Nephron progenitor cell (in vitro differentiated cells): ENCODE measurements around the gene LDLRAD4.

Experiments used
- DNase-seq: peaks from one replicate; pipeline ENCODE4 v3.0.0; 2021
- H3K27ac Mint-ChIP-seq: 2 replicates; pipeline ENCODE4 v1.8.0; 2021; ENCODE audit warnings: mild to moderate bottlenecking, moderate library complexity, mixed read lengths
- H3K27me3 Mint-ChIP-seq: 2 replicates; pipeline ENCODE4 v1.8.0; 2021; ENCODE audit warnings: mild to moderate bottlenecking, low read depth, mixed read lengths; ENCODE audit not compliant: poor library complexity
- H3K36me3 Mint-ChIP-seq: 2 replicates; pipeline ENCODE4 v1.8.0; 2021; ENCODE audit warnings: low read depth, mixed read lengths
- H3K4me1 Mint-ChIP-seq: 2 replicates; pipeline ENCODE4 v1.8.0; 2021; ENCODE audit warnings: mixed read lengths
- H3K4me3 Mint-ChIP-seq: 2 replicates; pipeline ENCODE4 v1.8.0; 2021; ENCODE audit warnings: mild to moderate bottlenecking, moderate library complexity, mixed read lengths
- H3K9me3 Mint-ChIP-seq: 2 replicates; pipeline ENCODE4 v1.8.0; 2021; ENCODE audit warnings: mild to moderate bottlenecking, moderate library complexity, mixed read lengths
- CTCF ChIP-seq: fragments of 200-600 bp; sonication (generic); IDR thresholded peaks from 2 replicates; pipeline ENCODE4 v1.5.0; 2021; ENCODE audit warnings: antibody characterized with exemption

LDLRAD4 gene

GRCh38 chr18:13629841-13630715, 411.5 kb downstream of the LDLRAD4 start:
- DNase-seq = peak; percentile 63
- TF ChIP-seq CTCF = peak; percentile 80
- H3K4me1 Mint-ChIP-seq = peaks cover 6% of the 10 kb centered on the region
- H3K9me3 Mint-ChIP-seq = peaks cover 4% of the 10 kb centered on the region
- H3K27me3 Mint-ChIP-seq = peaks cover 20% of the 10 kb centered on the region
- H3K27ac Mint-ChIP-seq = no peak overlapping the region
- H3K4me3 Mint-ChIP-seq = no peak overlapping the region
- no peaks in the 10 kb centered on the region for H3K36me3 Mint-ChIP-seq

- no peak overlapping the region for H3K27ac Mint-ChIP-seq
- H3K9me3 Mint-ChIP-seq = peaks cover 4% of the 10 kb centered on the region
- DNase-seq = no peak
- no peak overlapping the region for H3K4me3 Mint-ChIP-seq
- peaks cover 6% of the 10 kb centered on the region for H3K4me1 Mint-ChIP-seq
- H3K27me3 Mint-ChIP-seq = peaks cover 18% of the 10 kb centered on the region
- no peak for TF ChIP-seq CTCF
- no peaks in the 10 kb centered on the region for H3K36me3 Mint-ChIP-seq
Measured at GRCh38 chr18:13630716-13631268, 412.2 kb downstream of the LDLRAD4 start.

- Mint-ChIP-seq H3K4me3 (no peak overlapping the region), H3K27ac (no peak overlapping the region), H3K27me3 (peaks cover 6% of the 10 kb centered on the region), H3K36me3 (no peaks in the 10 kb centered on the region), H3K4me1 (peaks cover 6% of the 10 kb centered on the region), H3K9me3 (peaks cover 4% of the 10 kb centered on the region)
- no peak for DNase-seq
- TF ChIP-seq CTCF = no peak
Measured at GRCh38 chr18:13633700-13634099, 415.1 kb downstream of the LDLRAD4 start.

- no peaks in the 10 kb centered on the region for H3K36me3 Mint-ChIP-seq
- H3K9me3 Mint-ChIP-seq = peaks cover 4% of the 10 kb centered on the region
Measured at GRCh38 chr18:13635046-13635445, 416.5 kb downstream of the LDLRAD4 start.

GRCh38 chr18:13638719-13639595, 420.4 kb downstream of the LDLRAD4 start:
- no peak for DNase-seq
- Mint-ChIP-seq H3K36me3 (peaks cover 5% of the 10 kb centered on the region), H3K27me3 (no peaks in the 10 kb centered on the region), H3K4me1 (no peaks in the 10 kb centered on the region), H3K9me3 (peaks cover 10% of the 10 kb centered on the region), H3K27ac (no peak overlapping the region), H3K4me3 (no peak overlapping the region)
- no peak for TF ChIP-seq CTCF

More at GRCh38 chr18:13635046-13635445, 416.5 kb downstream of the LDLRAD4 start:
- Mint-ChIP-seq H3K27me3 (peaks cover 4% of the 10 kb centered on the region), H3K27ac (no peak overlapping the region), H3K4me3 (no peak overlapping the region), H3K4me1 (peaks cover 2% of the 10 kb centered on the region)
- DNase-seq = no peak
- TF ChIP-seq CTCF = no peak
